Colonic mucosa (tissue), 4 donors: ENCODE data around the gene EPB41L4A. TPM values are rescaled to one million over a fixed set of nuclear protein-coding genes. Genes with fewer than 3 reads are reported as not detected.
"Not testable (repeated sequence)": the region's sequence is repeated elsewhere in the genome, so short reads cannot be mapped to it uniquely, and the experiment has no call there.

ENCODE experiments used
- DNase-seq: peaks from one replicate; pipeline ENCODE4 v3.0.0-alpha.2; 2020
- H3K27ac ChIP-seq: fragments of 200-600 bp; one replicate; pipeline ENCODE4 v1.8.0; 2021
- H3K27me3 ChIP-seq: fragments of 200-600 bp; one replicate; pipeline ENCODE4 v1.8.0; 2021
- H3K36me3 ChIP-seq: fragments of 200-600 bp; one replicate; pipeline ENCODE4 v1.8.0; 2021
- H3K4me1 ChIP-seq: fragments of 200-600 bp; one replicate; pipeline ENCODE4 v1.8.0; 2021; ENCODE audit warnings: mild to moderate bottlenecking
- H3K4me3 ChIP-seq: fragments of 200-600 bp; one replicate; pipeline ENCODE4 v1.8.0; 2021
- H3K9ac ChIP-seq, 2 donors: one replicate each; pipeline ENCODE4 v1.7.0; 2013; ENCODE audit warnings: control low read depth in 2 of 2, low read depth in 2 of 2, low read length in 2 of 2
- H3K9me3 ChIP-seq: fragments of 200-600 bp; one replicate; pipeline ENCODE4 v1.8.0; 2021
- CTCF ChIP-seq: fragments of 200-600 bp; IDR thresholded peaks from one replicate; pipeline ENCODE4 v1.8.0; 2022; ENCODE audit warnings: antibody characterized with exemption, mild to moderate bottlenecking
- intact Hi-C: fragments of 100-400 bp; cut with DNase I; formaldehyde crosslinking; loops from one replicate; pipeline ENCODE4 v1.14.1; 2022
- total RNA-seq, 2 donors: library from RNA; stranded (reverse); fragmentation: NEBNext Ultra II Directional in 1 of 2; extraction: Animal tissue kit (Norgen Biotek cat#: 25700) in 1 of 2; gene quantifications; one replicate each; pipeline ENCODE4 v1.2.1, GENCODE V29; 2021
- donor health status: healthy.
- donor health status: DM: no; HTN: no; CAD: no.
- donor health status: DM: no; HTN: no; CAD: no.

EPB41L4A gene
- total RNA-seq, 2 donors from 2014 or later: 10.1 to 18.0 TPM

GRCh38 chr5:112407666-112408065 lies 11.4 kb downstream of the EPB41L4A start:
- no peaks in the 10 kb centered on the region for H3K36me3 ChIP-seq
- H3K9me3 ChIP-seq: no peaks in the 10 kb centered on the region
- no peak for DNase-seq
- no peaks in the 10 kb centered on the region for H3K27me3 ChIP-seq
- no peak overlapping the region for H3K27ac ChIP-seq
- H3K9ac ChIP-seq: no peak overlapping the region
- no peak for TF ChIP-seq CTCF
- no peak overlapping the region for H3K4me3 ChIP-seq
- intact Hi-C loops: no loop called here
- no peaks in the 10 kb centered on the region for H3K4me1 ChIP-seq

GRCh38 chr5:112407240-112407639 lies 11.8 kb downstream of the EPB41L4A start:
- H3K9ac ChIP-seq: no peak overlapping the region
- TF ChIP-seq CTCF: no peak
- H3K27ac ChIP-seq: no peak overlapping the region
- no peaks in the 10 kb centered on the region for H3K4me1 ChIP-seq
- no peaks in the 10 kb centered on the region for H3K9me3 ChIP-seq
- no peak for DNase-seq
- no peaks in the 10 kb centered on the region for H3K27me3 ChIP-seq
- intact Hi-C loops: no loop called here
- no peak overlapping the region for H3K4me3 ChIP-seq
- H3K36me3 ChIP-seq: no peaks in the 10 kb centered on the region

GRCh38 chr5:112403069-112403468 lies 16.0 kb downstream of the EPB41L4A start:
- TF ChIP-seq CTCF: no peak
- Histone ChIP-seq H3K27ac (no peak overlapping the region), H3K36me3 (no peaks in the 10 kb centered on the region), H3K9ac (no peak overlapping the region), H3K27me3 (no peaks in the 10 kb centered on the region), H3K9me3 (no peaks in the 10 kb centered on the region), H3K4me1 (no peaks in the 10 kb centered on the region), H3K4me3 (no peak overlapping the region)
- no peak for DNase-seq
- intact Hi-C loops: no loop called here

GRCh38 chr5:112401924-112402323 lies 17.2 kb downstream of the EPB41L4A start:
- no peaks in the 10 kb centered on the region for H3K4me1 ChIP-seq
- no peaks in the 10 kb centered on the region for H3K9me3 ChIP-seq
- no peaks in the 10 kb centered on the region for H3K36me3 ChIP-seq
- H3K9ac ChIP-seq: no peak overlapping the region
- intact Hi-C loops: no loop called here
- no peak for DNase-seq
- no peak overlapping the region for H3K27ac ChIP-seq
- no peak for TF ChIP-seq CTCF
- no peak overlapping the region for H3K4me3 ChIP-seq
- H3K27me3 ChIP-seq: no peaks in the 10 kb centered on the region

GRCh38 chr5:112397690-112398089 lies 21.4 kb downstream of the EPB41L4A start:
- Histone ChIP-seq H3K4me1 (no peaks in the 10 kb centered on the region), H3K36me3 (no peaks in the 10 kb centered on the region), H3K9me3 (no peaks in the 10 kb centered on the region), H3K27ac (no peak overlapping the region), H3K27me3 (no peaks in the 10 kb centered on the region), H3K9ac (no peak overlapping the region), H3K4me3 (no peak overlapping the region)
- no peak for DNase-seq
- intact Hi-C loops: no loop called here
- no peak for TF ChIP-seq CTCF

DNA sequence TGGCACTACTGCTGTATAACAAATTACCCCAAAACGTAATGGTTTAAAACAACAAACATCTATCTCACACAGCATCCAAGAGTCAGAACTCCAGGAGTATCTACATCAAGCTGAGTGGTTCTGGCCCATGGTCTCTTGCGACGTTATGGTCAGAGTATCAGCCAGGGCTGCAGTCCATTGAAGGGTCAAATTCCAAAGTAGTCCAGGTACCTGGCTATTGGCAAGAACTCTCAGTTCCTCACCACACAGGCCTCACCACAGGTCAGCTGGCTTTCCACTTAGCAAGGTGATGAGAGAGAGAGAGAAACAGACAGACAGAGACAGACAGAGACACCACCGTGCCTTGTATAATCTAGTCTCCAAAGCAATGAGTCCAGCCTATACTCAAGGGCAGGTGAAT lies 22.6 kb downstream of the EPB41L4A start:
- Histone ChIP-seq H3K27ac (no peak overlapping the region), H3K4me3 (no peak overlapping the region), H3K27me3 (no peaks in the 10 kb centered on the region), H3K36me3 (no peaks in the 10 kb centered on the region), H3K9me3 (no peaks in the 10 kb centered on the region), H3K4me1 (no peaks in the 10 kb centered on the region), H3K9ac (no peak overlapping the region)
- no peak for TF ChIP-seq CTCF
- DNase-seq: no peak
- intact Hi-C loops: no loop called here

GRCh38 chr5:112395299-112395698 lies 23.8 kb downstream of the EPB41L4A start:
- H3K9me3 ChIP-seq, H3K27me3 ChIP-seq, H3K36me3 ChIP-seq, H3K4me3 ChIP-seq, intact Hi-C loops, H3K4me1 ChIP-seq, H3K9ac ChIP-seq, DNase-seq, H3K27ac ChIP-seq: not testable (repeated sequence)
